OCI-LY3 (cell line): Measurements from ENCODE around the gene ZNF695.
"Not testable (repeated sequence)": the region's sequence is repeated elsewhere in the genome, so short reads cannot be mapped to it uniquely, and the experiment has no call there.

Source experiments
- H2AFZ ChIP-seq: fragments of 200-600, 300-600 bp; shearing (Covaris generic); 2 replicates; pipeline ENCODE4 v1.6.0; 2014; ENCODE audit warnings: antibody characterized with exemption, low read depth, low read length
- H3K27ac ChIP-seq: fragments of 200-600, 300-600 bp; sonication (generic); 2 replicates; pipeline ENCODE4 v1.5.1; 2014; ENCODE audit warnings: mild to moderate bottlenecking, low read length, moderate library complexity, mixed read lengths
- H3K27me3 ChIP-seq: fragments of 200-600, 300-600 bp; sonication (generic); 2 replicates; pipeline ENCODE4 v1.6.1; 2014; ENCODE audit warnings: low read depth, low read length, mixed read lengths
- H3K36me3 ChIP-seq: fragments of 200-600, 300-600 bp; sonication (generic); replicated peaks from 2 replicates; pipeline ENCODE3; 2014; ENCODE audit warnings: low read depth, low read length, mixed read lengths
- H3K4me1 ChIP-seq: fragments of 300-600, 200-600 bp; sonication (generic); 2 replicates; pipeline ENCODE4 v1.6.1; 2014; ENCODE audit warnings: low read length, mixed read lengths
- H3K4me2 ChIP-seq: fragments of 200-600, 300-600 bp; sonication (generic); 2 replicates; pipeline ENCODE4 v1.6.1; 2014; ENCODE audit warnings: low read length, mixed read lengths
- H3K4me3 ChIP-seq: fragments of 300-600, 200-600 bp; sonication (generic); 2 replicates; pipeline ENCODE4 v1.5.1; 2014; ENCODE audit warnings: antibody characterized with exemption, mild to moderate bottlenecking, low read length, moderate library complexity
- H3K79me2 ChIP-seq: fragments of 300-600, 200-600 bp; shearing (Covaris generic); 2 replicates; pipeline ENCODE4 v1.6.1; 2014; ENCODE audit warnings: mild to moderate bottlenecking, low read length, mixed read lengths
- H3K9ac ChIP-seq: fragments of 300-600, 200-600 bp; shearing (Covaris generic); 2 replicates; pipeline ENCODE4 v1.6.0; 2014; ENCODE audit warnings: mild to moderate bottlenecking, low read length, moderate library complexity
- H3K9me3 ChIP-seq: fragments of 200-600, 300-600 bp; shearing (Covaris generic); 2 replicates; pipeline ENCODE4 v1.6.1; 2014; ENCODE audit warnings: low read length, mixed read lengths; ENCODE audit not compliant: insufficient read depth
- H4K20me1 ChIP-seq: fragments of 200-600, 300-600 bp; sonication (generic); 2 replicates; pipeline ENCODE4 v1.6.1; 2016; ENCODE audit warnings: low read length, mixed read lengths; ENCODE audit not compliant: insufficient read depth
- EZH2phosphoT487 ChIP-seq: fragments of 200-600 bp; shearing (Covaris generic); IDR thresholded peaks from 2 replicates; pipeline ENCODE4 v1.6.1; 2018; ENCODE audit warnings: antibody characterized with exemption, mixed run types, low read depth
- TF ChIP-seq, protein P1 (sequence below): fragments of 200-600, 300-600 bp; sonication (generic); IDR thresholded peaks from 2 replicates; pipeline ENCODE4 v1.5.1; 2014; ENCODE audit warnings: antibody characterized with exemption, low read length, low read depth

ZNF695 gene

DNA sequence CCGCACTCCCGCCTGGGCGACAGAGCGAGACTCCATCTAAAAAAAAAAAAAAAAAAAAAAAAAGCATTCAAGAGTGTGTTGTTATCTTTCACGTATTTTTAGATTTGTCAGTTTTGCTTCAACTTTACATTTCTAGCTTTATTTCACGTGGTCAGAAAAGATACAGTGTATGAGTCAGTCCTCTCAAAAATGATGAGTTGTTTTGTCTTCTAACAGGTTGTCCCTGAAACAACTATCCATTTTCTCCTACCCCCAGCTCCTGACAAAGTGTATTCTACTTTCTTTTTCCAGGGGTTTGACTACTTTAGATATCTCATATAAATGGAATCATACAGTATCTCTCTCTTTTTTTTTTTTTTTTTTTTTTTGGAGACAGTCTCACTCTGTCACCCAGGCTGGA is 5.5 kb upstream of the ZNF695 start:
- H3K4me3 ChIP-seq: no peak overlapping the region
- H3K36me3 ChIP-seq: no peaks in the 10 kb centered on the region
- no peaks in the 10 kb centered on the region for H4K20me1 ChIP-seq
- H3K4me1 ChIP-seq: no peaks in the 10 kb centered on the region
- TF ChIP-seq, protein P1, sequence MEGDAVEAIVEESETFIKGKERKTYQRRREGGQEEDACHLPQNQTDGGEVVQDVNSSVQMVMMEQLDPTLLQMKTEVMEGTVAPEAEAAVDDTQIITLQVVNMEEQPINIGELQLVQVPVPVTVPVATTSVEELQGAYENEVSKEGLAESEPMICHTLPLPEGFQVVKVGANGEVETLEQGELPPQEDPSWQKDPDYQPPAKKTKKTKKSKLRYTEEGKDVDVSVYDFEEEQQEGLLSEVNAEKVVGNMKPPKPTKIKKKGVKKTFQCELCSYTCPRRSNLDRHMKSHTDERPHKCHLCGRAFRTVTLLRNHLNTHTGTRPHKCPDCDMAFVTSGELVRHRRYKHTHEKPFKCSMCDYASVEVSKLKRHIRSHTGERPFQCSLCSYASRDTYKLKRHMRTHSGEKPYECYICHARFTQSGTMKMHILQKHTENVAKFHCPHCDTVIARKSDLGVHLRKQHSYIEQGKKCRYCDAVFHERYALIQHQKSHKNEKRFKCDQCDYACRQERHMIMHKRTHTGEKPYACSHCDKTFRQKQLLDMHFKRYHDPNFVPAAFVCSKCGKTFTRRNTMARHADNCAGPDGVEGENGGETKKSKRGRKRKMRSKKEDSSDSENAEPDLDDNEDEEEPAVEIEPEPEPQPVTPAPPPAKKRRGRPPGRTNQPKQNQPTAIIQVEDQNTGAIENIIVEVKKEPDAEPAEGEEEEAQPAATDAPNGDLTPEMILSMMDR: no peak
- TF ChIP-seq EZH2phosphoT487: no peak
- no peak overlapping the region for H3K4me2 ChIP-seq
- peaks cover 6% of the 10 kb centered on the region for H3K9me3 ChIP-seq
- no peaks in the 10 kb centered on the region for H3K79me2 ChIP-seq
- no peak overlapping the region for H2AFZ ChIP-seq
- no peak overlapping the region for H3K9ac ChIP-seq
- no peaks in the 10 kb centered on the region for H3K27me3 ChIP-seq
- no peak overlapping the region for H3K27ac ChIP-seq

DNA sequence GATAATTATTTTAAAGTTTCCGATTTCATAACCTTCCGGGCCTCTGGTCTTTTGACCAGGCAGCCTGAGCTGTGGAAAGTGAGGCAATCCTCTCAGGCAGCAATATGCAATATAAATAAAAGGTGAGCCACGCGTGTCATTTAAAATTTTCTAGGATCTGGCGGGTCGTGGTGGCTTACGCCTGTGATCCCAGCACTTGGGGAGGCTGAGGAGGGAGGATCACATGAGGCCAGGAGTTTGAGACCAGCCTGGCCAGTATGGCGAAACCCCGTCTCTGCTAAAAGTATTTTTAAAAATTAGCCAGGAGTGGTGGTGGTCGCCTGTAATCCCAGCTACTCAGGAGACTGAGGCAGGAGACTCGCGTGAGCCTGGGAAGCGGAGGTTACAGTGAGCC is 546 bp upstream of the ZNF695 start:
- Histone ChIP-seq H3K9ac (peak overlapping the region; percentile 34), H3K27me3 (no peaks in the 10 kb centered on the region)

DNA sequence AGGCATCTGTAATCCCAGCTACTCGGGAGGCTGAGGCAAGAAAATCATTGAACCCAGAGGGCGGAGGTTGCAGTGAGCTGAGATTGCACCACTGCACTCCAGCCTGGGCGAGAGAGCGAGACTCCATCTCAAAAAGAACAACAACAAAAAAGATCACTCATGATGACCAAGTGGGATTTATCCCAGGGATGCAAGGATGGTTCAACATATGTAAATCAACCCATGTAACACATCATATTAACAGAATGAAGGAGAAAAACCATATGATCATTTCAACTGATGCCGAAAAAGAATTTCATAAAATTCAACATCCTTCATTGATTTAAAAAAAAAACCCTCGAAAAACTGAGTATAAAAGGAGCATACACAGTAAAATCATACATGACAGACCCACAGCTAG is 3.8 kb downstream of the ZNF695 start:
- H3K9ac ChIP-seq, H3K4me1 ChIP-seq, H4K20me1 ChIP-seq, H3K27ac ChIP-seq, H3K4me2 ChIP-seq, H3K4me3 ChIP-seq, H3K27me3 ChIP-seq, H2AFZ ChIP-seq: not testable (repeated sequence)
- peaks cover 66% of the 10 kb centered on the region for H3K36me3 ChIP-seq
- H3K9me3 ChIP-seq: peaks cover 44% of the 10 kb centered on the region; the same call in 1 of the 2 replicates
- H3K79me2 ChIP-seq: peaks cover 85% of the 10 kb centered on the region

More for the DNA sequence above, 546 bp upstream of the ZNF695 start:
- TF ChIP-seq, protein P1: no peak
- Histone ChIP-seq H3K79me2 (peaks cover 44% of the 10 kb centered on the region), H3K9me3 (peaks cover 19% of the 10 kb centered on the region; the same call in 1 of the 2 replicates), H4K20me1 (no peaks in the 10 kb centered on the region), H2AFZ (peak overlapping the region; percentile 77), H3K4me2 (peak overlapping the region; percentile 59), H3K36me3 (peaks cover 33% of the 10 kb centered on the region), H3K27ac (no peak overlapping the region), H3K4me1 (peaks cover 5% of the 10 kb centered on the region), H3K4me3 (peak overlapping the region; percentile 80)

DNA sequence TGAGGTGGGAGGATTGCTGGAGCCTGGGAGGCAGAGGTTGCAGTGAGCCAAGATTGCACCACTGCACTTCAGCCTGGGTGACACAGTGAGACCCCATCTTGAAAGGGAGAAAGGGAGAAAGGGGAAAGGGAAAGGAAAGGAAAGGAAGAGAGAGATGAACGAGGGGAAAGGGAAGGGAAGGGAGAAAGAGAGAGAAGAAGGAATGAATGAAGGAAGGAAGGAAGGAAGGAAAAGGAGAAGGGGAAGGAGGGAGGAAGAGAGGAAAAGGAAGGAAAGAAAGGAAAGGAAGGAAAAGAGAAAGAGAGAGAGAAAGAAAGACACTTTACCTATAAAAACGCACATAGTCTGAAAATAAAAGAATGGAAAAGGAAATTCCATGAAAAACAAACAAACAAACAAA is 18.0 kb downstream of the ZNF695 start:
- Histone ChIP-seq H3K4me2 (no peak overlapping the region), H3K79me2 (no peaks in the 10 kb centered on the region; the same call in 1 of the 2 replicates), H2AFZ (no peak overlapping the region), H3K27me3 (no peaks in the 10 kb centered on the region), H3K4me1 (no peaks in the 10 kb centered on the region), H3K9me3 (peaks cover 84% of the 10 kb centered on the region), H3K27ac (no peak overlapping the region), H3K4me3 (no peak overlapping the region), H3K36me3 (peaks cover 93% of the 10 kb centered on the region), H4K20me1 (no peaks in the 10 kb centered on the region), H3K9ac (no peak overlapping the region)
- TF ChIP-seq, protein P1: no peak
- TF ChIP-seq EZH2phosphoT487: no peak

DNA sequence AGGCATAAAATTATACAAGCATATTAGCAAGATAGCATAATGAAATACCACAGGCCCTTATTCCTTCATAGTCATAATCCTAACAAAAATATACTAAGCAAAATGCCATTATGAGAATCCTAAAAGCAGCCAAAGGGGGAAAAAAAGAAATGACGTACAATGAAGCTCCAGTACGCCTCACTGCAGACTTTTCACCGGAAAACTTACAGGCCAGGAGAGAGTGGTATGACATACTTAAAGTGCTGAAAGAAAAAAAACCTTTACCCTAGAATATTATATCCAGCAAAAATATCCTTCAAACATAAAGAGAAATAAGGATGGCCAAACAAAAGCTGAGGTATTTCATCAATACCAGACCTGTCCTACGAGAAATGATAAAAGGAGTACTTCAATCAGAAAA is 19.5 kb downstream of the ZNF695 start:
- Histone ChIP-seq H3K4me2 (no peak overlapping the region), H4K20me1 (no peaks in the 10 kb centered on the region), H3K27me3 (no peaks in the 10 kb centered on the region), H3K9ac (no peak overlapping the region), H3K4me3 (no peak overlapping the region), H3K27ac (no peak overlapping the region), H2AFZ (no peak overlapping the region), H3K4me1 (no peaks in the 10 kb centered on the region), H3K36me3 (peaks cover 96% of the 10 kb centered on the region), H3K79me2 (no peaks in the 10 kb centered on the region; the same call in 1 of the 2 replicates), H3K9me3 (peaks cover 94% of the 10 kb centered on the region)
- no peak for TF ChIP-seq EZH2phosphoT487
- TF ChIP-seq, protein P1: no peak
